ENCODE results near the gene RFNG.

RFNG gene

DNA sequence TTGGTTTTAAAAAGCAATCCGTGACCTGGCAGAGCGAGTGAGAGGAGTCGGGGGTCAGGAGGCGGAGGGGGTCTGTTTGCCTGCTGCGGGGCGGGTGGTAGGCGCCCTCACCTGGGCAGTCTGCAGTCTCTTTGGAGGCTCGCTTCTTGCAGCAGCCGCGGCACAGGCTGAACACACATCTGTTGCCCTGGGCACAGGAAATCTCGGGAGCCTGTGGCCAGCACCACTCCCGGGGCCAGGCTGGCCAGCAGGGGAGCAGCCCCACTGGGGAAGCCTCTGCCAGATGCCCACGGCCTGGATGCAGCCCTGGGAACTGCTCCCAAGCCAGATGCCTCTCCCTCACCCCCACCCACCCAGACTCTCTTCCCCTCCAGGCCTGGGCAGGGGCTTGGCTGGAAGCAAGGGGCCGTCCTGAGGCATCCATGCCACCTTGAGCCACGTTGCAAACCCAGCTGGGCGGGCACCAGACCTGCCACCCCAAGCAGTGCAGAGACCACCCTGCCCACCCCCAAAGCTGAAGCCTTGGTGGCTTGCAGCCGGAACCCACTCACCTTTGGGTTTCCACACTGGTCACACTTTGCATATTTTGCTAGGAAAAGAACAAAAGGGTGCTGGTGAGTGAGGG is 6.7 kb upstream of the RFNG start:
- no peak for DNase-seq (ENCODE audit: low read depth in 2 of 2)

DNA sequence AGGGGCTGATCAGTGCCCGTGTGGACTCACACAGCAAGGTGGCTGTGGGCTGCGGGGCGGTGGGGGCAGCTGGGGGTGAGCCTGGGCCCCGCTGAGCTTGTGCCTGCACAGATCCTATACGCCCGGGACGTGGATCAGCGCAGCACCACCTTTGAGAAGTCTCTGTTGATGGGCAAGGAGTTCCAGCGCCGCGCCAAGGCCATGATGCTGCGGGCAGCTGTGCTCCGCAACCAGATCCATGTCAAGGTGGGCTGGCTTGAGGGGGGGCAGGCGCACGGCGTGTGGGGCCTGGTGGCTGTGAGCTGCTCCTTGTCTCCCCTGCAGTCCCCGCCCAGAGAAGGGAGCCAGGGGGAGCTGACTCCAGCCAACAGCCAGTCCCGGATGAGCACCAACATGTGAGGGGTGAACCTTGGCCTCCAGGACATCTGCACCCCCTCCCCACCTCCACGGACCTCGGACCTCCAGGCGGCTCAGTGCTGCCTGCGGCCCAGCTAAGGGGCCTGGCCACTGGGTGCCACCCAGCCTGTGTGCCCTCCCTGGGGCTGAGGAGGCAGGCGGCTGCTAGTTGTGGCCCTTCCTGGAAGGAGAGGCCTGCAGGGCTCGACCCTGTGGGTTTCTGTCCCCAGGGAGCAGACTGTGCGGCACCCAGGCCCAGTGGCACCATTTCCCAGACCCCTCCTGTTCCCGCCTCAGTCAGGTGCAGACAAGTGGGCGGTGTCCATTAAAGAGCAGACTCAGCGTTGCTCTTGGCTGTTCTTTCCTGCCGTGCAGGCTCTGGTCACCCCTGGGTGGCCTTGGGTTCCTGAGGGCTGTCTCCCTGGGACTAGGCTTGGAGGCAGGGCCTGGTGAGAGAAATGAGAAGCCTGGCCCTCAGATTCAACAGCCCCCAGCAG is 5.4 kb upstream of the RFNG start:
- no peak for DNase-seq (ENCODE audit: low read depth in 2 of 2)

DNA sequence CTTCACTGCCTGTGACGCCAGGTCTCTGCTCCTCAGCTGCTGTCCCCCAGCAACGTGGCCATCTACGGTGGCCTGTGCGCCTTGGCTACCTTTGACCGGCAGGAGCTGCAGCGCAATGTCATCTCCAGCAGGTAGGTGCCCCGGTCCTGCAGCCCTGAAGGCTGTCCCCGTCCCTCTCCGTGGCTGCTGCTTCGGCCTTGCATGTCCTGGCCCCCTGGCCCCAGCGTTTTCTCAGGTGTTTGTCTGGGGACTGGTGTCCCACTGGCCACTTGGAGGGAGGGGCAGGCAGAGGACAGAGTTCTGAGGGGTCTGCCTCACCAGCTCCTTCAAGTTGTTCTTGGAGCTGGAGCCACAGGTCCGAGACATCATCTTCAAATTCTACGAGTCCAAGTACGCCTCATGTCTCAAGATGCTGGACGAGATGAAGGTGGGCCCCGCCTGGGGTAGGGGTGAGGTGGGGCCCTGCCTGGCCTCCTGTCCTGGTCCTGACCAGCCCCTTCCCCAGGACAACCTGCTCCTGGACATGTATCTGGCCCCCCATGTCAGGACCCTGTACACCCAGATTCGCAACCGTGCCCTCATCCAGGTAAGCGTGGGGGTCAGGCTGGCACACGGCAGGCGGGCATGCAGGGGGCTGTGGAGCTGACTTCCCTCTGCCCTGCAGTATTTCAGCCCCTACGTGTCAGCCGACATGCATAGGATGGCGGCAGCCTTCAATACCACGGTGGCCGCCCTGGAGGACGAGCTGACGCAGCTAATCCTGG is 4.5 kb upstream of the RFNG start:
- no peak for DNase-seq (ENCODE audit: low read depth in 2 of 2)

DNA sequence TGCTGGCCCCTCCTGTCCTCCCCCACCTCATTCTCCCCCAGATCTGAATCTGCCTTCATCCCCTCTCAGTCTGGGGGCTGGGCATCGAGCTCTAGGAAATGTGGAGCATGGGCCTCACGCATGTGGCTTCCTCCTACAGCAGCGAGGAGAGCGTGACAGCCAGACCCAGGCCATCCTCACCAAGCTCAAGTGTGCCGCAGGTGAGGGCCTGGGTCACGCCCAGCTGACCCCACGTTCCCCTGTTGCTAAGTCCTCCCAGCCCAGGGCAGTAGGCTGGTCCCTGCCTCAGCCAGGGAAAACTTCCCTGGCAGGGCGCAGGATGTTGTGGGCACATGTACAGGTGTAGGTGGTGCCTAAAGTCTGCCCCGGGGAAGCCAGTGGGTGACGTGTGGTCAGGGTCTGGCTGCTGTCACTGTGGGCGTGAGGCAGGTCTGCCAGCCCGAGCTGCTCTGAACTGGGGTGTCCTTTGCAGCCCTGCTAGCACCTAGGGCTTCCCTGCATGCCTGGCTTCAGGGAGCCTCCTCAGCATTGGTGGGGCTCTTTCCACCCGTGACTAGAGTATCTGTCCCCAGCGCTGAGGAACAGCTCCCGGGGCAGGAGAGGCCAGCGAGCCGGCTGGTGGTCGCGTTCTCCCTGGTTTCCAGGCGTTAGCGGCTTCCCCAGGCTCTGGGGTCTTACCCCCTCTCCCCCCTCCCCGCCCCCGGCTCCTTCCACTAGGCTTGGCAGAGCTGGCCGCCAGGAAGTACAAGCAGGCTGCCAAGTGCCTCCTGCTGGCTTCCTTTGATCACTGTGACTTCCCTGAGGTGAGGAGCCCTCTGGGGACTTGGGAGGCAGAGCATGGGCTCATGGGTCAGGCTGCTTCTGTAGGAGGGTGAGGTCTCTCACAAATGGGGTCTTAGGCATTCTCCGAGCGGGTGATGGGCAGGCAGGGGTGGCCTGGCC is 3.7 kb upstream of the RFNG start:
- DNase-seq (ENCODE audit: low read depth in 2 of 2): no peak

DNA sequence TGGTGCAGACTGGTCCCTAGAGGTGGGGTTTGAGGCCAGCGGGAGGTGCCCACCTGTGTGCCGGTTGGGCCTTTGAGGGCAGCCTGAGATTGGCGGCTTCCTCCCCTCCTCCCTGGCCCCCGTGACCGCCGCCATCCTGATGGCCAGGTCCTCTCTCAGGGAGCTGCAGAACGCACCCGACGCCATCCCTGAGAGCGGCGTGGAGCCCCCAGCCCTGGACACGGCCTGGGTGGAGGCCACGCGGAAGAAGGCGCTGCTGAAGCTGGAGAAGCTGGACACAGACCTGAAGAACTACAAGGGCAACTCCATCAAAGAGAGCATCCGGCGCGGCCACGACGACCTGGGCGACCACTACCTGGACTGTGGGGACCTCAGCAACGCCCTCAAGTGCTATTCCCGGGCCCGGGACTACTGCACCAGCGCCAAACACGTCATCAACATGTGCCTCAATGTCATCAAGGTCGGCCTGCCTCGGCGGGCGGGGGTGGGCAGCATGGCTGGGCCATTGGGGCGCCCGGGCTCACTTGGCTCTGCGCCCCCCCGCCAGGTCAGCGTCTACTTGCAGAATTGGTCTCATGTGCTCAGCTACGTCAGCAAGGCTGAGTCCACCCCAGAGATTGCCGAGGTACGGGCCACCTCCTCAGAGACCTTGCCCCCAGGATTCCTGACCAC is 2.9 kb upstream of the RFNG start:
- no peak for DNase-seq (ENCODE audit: low read depth in 2 of 2)

DNA sequence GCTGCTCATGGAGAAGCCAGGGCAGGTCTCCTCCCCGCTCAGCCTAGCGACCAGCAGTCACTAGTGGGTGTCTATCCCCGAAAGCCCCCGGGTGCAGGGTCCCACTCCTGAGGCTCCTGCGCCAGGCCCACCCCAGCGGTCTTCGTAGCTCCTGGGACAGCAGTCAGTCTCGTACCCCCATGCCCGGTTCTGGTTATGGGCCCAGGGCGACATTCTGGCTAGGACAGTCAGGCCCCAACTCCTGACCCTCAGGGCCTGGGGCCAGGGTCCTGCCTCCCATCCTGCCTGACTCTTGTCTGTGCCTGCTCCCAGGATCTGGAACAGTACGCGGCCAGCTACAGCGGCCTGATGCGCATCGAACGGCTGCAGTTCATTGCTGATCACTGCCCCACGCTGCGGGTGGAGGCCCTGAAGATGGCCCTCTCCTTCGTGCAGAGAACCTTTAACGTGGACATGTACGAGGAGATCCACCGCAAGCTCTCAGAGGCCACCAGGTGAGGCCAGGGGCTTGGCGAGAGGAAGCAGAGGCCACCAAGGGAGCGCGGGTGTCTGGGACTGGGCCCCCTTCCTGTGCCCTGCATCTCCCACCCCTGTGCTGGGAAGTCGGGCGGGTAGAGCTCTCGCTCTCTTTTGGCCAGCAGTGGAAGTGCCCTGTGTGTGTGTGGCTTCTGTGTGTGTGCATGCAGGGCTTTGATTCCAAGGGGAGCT is 2.1 kb upstream of the RFNG start:
- no peak for DNase-seq (ENCODE audit: low read depth in 2 of 2)

DNA sequence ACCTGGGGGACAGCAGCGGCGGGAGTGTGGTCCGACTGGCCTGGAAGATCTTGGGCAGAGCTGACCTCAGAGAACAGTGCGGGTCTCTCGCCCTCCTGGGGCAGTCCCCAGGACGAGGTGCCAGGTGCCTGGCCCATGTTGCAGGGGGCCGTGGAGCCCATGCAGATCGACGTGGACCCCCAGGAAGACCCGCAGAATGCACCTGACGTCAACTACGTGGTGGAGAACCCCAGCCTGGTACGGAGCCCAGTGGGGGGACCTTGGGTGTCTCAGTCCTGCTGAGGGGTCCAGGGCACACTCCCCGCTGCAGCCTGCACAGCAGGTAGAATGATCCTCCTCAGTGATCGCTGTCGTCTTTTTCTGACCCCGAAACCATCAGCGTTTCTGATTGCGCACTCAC is 1.5 kb upstream of the RFNG start:
- DNase-seq (ENCODE audit: low read depth in 2 of 2): no peak

DNA sequence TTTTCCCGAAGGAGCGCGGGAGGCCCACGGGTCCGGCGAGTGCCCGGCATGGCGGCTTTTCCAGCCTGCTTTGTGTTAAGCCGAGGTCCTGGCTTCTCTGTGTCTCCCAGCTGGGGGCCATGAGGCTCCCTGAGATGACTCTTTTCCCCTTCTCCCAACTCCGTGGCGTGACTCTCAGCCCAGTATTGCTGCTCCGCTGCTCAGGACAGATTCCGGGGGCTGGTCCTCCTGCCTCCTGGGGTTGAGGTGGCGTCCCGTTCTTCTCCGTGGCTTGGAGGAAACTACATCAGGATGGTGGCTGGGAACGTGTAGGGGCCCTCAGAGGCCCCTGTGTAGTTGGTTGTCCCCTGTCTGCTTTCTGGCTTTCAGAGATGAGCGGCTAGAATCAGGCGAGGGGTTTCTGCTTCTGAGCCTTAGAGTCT is 1.0 kb upstream of the RFNG start:
- DNase-seq (ENCODE audit: low read depth in 2 of 2): no peak

DNA sequence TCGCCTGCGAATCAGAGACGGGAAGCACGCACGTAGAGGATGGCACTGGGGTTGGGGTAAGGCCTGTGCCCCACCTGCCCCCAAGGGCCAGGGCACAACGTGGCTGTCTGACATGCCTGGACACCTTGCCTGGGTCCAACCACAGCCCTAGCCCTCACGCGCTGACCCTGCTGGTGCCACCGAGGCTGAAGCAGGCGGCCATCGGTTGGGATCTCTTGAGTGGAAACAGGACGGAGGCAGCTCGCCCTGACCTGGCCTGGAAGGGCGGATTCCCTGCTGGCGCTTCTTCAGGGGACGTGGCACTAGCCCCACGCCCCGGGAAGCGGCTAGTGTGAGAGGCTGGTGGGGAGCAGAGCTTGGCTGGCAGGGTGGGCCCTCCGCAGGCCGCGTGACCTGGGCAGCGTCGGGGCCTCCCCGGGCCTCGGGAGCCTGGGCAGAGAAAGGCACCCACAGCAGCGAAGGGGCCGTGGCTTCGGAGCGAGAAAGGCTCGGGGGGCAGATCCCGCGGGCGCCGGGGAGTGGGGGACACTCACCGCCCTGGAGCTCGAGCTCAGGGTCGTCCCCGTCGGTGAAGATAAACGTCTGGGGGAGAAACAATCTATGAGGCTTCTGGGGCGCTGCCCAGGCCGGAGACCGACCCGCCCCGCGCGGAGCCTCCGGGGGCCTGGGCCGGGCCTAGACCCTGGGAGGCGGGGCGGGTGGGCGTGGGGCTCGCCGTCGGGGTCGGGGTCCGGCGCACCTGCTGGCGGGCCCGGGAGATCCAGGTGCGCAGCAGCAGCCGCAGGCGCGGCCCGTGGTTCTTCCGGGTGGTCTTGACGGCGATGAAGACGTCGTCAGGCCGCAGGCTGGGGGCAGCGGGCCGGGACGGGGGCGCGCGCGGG is 610 bp downstream of the RFNG start:
- DNase-seq (ENCODE audit: low read depth in 2 of 2): no peak

DNA sequence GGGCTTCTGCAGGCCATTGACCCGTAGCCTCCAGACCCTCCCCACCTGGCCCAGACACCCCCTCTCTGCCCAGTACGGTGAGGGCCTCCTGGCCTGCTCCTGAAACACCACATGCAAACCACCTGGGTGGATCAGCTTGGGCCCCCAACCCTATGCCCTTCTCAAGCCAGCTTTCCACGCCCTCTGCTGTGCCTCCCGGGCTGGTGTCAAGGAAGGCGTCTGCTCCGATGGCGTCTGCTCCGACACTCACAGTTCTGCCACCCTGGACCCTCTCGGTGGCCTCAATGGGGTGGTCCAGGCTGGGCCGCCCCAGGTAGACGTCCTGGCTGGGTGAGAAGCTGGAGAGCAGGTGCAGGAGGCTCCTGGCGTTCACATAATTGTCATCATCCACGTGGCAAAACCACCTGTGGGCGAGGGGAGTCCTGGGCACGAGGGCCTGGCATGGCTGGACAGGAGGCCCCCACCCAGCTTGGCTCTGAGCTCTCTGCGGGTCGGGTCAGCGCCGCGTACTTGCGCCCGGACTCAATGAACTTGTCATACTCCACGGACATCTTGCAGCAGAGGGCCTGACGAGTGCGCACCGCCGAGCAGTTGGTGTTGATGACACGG is 1.4 kb downstream of the RFNG start:
- DNase-seq (ENCODE audit: low read depth in 2 of 2): no peak

DNA sequence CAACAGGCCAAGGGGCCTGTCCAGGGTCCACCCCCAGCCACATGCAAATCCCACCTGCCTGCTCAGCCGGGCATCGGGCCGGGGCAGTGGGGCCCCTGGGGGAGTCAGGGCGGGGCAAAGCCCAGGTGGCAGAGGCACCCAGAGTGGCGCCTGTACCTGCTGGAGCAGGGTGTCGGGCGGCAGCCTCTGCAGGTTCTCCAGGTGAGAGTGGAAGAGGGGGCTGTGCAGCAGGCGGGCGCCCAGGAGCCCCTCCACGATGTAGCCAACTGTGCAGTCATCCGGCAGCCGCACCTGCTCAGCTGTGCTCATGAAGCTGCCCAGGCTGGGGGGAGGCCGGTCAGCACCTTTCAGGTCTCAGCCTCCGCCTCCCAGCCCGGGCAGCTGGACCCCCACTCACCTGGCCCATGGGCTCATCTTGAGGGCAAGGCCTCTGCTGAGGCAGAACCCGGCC is 2.1 kb downstream of the RFNG start:
- no peak for DNase-seq (ENCODE audit: low read depth in 2 of 2)

DNA sequence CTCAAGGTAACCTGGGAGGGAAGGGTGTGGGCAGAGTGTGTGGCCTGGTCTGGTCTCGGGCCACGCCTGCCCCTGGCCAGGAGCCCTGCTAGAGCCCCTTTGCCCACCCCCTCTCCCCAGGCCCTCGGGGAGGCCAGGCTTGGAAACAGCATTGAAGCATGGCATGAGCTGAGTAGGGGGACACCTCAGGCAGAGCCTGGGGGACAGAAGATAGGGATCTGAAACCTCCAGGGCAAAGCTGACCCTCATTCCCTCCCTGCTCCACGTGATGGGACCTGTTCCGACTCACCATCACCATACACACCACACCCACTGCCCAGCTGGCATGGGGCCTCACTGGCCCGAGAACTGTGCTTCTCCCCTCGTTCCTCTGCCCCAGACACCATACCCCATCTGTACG is 2.5 kb downstream of the RFNG start:
- no peak for DNase-seq (ENCODE audit: low read depth in 2 of 2)

DNA sequence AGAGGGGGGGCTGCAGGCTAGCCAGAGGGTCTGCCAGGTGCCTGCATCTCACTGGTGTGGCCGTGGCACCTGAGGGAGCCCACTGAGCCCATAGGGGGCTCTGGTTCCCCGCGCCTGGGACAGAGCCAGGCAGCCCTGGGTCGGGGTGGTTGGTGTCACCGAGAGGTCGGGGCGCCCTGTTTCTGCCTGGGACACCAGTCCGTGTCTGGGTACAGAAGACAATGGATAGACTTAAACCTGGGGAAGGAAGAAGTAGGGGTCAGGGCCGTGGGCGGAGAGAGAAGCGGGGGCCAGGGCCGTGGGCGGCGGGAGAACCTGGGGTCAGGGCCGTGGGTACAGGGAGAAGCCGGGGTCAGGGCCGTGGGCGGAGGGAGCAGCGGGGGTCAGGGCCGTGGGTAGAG is 3.0 kb downstream of the RFNG start:
- no peak for DNase-seq (ENCODE audit: low read depth in 2 of 2)

DNA sequence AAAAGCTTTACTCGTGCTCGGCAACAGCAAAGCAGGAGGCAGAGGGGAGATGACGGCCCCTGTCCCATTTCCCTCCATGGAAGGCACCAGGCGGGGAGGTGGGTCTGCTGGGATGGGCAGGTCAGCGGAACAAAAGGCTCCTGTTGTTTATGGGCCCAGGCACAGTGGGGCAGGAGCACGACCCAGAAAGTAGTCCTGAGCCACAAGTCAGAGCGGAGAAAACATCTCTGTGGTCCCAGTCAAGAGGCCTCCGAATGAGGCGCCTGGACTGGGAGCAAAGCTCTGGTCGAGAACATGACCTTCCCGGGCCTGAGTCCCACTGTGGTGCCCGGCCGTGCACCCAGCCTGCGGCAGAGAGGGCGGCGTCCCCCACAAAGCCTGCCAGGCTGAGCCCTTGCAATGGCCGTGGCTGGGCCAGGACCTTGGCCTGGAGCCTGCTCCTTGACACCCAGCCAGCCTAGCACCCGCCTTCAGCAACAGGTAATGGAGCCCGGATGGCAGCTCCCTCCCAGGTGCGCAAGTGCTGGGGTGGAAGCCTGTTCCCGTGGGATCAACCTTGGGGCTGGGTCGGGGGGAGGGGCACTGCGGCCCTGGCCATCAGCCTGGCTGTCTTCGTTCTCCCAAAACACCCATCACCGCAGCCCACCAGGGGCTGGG is 3.6 kb downstream of the RFNG start:
- DNase-seq (ENCODE audit: low read depth in 2 of 2): no peak

DNA sequence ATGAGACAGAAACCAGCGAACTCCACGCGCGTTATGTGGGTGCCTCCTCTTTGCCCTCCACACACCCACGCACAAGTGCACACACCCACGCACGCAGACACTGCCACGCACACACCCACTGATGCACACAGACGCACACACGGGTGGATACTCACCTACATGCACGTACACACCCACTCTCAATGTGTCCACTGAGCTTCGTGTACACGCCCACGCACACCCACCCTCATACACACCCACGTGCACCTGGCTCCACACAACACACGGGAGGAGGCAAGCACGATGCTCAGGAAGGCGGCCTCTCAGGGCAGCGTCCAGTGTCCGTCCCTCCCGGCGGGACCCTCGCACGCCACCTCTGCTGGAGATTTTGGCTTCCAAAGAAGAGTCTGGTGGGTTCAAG is 4.2 kb downstream of the RFNG start:
- no peak for DNase-seq (ENCODE audit: low read depth in 2 of 2)

DNA sequence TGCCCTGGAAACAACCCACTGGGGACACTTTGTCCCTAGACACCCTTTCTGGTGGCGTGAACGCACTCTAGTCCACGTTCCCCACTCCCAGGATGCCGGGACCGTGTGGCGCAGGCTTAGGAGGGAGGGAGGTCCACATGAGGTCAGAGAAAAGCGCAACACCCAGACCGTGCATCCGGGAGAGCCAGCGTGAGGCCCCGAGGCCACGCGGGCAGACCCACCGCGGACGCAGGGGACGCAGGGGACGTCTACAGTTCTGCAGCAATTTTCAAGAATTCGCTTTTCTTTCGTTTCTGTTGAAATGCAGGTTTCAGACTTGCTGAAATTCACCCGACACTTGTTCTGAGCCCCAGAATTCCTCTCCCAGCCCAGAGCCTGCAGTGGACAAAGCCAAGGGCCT is 4.7 kb downstream of the RFNG start:
- no peak for DNase-seq (ENCODE audit: low read depth in 2 of 2)

DNA sequence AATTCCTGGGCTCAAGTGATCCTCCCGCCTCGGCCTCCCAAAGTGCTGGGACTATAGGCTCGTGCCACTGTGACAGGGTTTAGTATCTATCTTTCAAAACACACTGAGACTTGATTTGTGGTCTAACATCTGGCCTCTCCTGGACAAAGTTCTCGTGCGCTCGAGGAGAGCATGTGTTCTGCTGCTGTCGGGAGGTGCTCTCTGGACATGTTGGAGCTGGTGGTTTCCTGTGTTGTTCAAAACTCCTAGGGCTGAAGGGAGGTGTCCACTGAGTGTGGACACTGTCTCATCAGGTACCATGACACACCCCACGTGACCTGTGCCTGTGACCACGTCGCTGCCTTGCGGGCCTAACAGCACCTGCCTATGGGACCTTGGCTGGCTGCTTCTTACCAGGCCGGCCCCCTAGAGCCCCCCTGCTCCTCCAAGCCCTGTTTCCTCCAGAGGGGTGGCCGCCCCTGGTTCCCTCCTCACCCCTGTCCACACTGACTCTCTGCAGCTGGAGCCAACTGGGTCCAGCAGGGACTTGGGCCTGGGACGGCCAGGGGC is 5.6 kb downstream of the RFNG start:
- DNase-seq (ENCODE audit: low read depth in 2 of 2): no peak

DNA sequence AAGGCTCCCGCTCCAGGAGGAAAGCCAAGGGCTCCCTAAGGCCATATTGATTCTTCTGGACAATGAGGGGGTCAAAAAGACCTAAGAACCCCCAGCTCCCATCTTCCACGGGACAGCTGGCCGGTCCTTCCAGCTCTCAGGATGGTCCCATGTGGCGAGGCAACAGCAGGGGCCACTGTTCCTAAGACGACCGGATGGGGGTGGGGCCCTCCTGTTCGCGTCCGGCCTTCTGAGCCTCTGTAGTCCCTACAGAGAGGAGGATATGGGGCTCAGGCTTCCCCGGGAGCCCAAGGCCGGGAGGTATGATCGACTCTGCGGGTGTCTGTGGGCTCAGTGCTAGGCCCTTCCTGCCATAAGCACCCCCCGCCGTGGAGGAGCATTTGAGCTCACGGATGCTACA is 8.1 kb downstream of the RFNG start:
- DNase-seq (ENCODE audit: low read depth in 2 of 2): no peak
